Activated CD4-positive, alpha-beta T cell treated with anti-CD3 and anti-CD28 coated beads for 4 hours (primary cell): ENCODE data around the gene CEACAM6.
"Not testable (repeated sequence)": the region's sequence is repeated elsewhere in the genome, so short reads cannot be mapped to it uniquely, and the experiment has no call there.

Experiments
- DNase-seq, 2 donors: peaks; one replicate each; pipeline ENCODE4 v3.0.0-alpha.2; 2020

The CEACAM6 gene

GRCh38 chr19:41755328-41755913 is at the start of gene CEACAM6:
TSS of gene CEACAM6 (plus strand) at chr19:41755530. CDS start at chr19:41755639, 109 bp downstream.
- DNase-seq, result no peak

DNA sequence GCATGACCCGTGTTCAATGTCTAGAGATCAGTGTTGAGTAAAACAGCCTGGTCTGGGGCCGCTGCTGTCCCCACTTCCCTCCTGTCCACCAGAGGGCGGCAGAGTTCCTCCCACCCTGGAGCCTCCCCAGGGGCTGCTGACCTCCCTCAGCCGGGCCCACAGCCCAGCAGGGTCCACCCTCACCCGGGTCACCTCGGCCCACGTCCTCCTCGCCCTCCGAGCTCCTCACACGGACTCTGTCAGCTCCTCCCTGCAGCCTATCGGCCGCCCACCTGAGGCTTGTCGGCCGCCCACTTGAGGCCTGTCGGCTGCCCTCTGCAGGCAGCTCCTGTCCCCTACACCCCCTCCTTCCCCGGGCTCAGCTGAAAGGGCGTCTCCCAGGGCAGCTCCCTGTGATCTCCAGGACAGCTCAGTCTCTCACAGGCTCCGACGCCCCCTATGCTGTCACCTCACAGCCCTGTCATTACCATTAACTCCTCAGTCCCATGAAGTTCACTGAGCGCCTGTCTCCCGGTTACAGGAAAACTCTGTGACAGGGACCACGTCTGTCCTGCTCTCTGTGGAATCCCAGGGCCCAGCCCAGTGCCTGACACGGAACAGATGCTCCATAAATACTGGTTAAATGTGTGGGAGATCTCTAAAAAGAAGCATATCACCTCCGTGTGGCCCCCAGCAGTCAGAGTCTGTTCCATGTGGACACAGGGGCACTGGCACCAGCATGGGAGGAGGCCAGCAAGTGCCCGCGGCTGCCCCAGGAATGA is 48.4 kb upstream of the CEACAM6 start:
- peak; percentile 63 to 69 for DNase-seq

- DNase-seq, result no peak
Observed at GRCh38 chr19:41707502-41707812, 47.9 kb upstream of the CEACAM6 start.

GRCh38 chr19:41707871-41708371 is 47.4 kb upstream of the CEACAM6 start:
- DNase-seq, result no peak

- no peak for DNase-seq
Observed at GRCh38 chr19:41708481-41708880, 46.8 kb upstream of the CEACAM6 start, which contains the start of gene CEACAM5. TSS of gene CEACAM5 (plus strand) at chr19:41708626. CDS start at chr19:41708732, 106 bp downstream.

DNA sequence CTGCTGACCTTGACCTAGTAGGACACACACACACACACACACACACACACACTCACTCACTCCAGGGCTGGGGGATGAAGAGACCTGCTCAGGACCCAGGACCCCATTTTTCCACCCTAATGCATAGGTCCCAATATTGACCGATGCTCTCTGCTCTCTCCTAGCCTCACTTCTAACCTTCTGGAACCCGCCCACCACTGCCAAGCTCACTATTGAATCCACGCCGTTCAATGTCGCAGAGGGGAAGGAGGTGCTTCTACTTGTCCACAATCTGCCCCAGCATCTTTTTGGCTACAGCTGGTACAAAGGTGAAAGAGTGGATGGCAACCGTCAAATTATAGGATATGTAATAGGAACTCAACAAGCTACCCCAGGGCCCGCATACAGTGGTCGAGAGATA is 45.8 kb upstream of the CEACAM6 start:
- not testable (repeated sequence) for DNase-seq

DNA sequence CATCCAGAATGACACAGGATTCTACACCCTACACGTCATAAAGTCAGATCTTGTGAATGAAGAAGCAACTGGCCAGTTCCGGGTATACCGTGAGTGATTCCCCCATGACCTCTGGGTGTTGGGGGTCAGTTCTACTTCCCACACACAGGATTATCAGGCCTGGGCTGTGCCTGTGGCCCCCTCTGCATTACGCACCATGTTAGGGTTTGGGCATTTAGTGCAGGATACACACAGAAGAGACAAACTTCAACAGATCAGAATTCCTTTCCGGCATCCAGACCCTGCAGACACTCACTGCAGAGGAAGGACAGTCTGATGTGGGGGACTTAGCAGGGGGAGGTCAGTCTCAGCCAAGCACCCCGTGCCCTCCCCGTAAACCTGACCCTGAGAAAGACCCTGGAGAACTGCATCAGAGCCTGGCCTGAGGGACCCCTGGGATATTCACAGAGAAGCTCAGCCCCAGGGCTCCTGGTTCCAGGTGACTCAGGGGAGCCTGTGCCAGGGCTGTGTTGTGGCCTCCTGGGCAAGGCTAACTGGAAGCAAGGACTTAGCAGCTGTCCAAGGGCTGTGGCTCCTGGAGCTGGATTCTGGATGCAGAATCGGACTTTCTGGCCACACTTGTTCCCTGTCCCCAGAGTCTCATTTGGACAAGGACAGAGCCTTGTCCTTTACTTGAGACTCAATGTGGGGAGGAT is 45.2 kb upstream of the CEACAM6 start:
- no peak for DNase-seq

- DNase-seq, result no peak
Observed at GRCh38 chr19:41711376-41712261, 43.7 kb upstream of the CEACAM6 start.

GRCh38 chr19:41714598-41714997 is 40.7 kb upstream of the CEACAM6 start:
- no peak for DNase-seq

- no peak for DNase-seq
Observed at GRCh38 chr19:41718761-41719160, 36.6 kb upstream of the CEACAM6 start.

DNA sequence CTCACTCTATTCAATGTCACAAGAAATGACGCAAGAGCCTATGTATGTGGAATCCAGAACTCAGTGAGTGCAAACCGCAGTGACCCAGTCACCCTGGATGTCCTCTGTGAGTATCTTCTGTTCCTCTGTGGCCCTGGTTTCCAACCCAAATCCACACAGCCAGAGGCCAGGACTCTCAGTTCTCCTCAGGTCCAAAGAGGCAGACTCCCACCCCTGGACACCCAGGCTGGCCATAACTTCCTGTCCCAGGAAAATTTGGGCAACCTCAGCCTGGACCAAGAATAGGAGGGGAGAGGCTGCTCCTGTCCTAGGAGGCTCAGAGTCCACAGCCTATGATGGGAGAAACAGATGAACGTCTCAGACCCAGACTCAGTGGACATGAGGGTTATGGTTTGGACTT is 35.2 kb upstream of the CEACAM6 start:
- DNase-seq, result no peak

DNA sequence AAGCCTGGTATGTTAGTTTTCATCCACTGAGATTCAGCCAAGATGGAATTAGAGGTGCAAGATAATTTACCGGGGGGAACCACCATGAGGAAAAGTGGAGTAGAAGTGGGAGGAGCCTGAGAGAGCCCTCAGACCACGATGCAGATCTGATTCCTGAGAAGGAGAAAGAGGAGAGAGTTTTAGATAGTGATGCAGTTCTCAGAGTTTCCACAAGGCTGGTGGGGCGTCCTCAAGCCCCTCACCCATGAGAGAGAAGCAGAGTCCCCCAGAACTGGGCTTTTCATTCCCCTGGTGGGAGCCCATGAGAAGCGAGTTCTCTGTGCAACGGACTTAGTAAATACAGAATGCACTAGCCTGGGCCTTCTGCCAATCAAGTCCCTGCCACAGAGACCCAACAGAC is 28.8 kb upstream of the CEACAM6 start:
- no peak for DNase-seq

GRCh38 chr19:41734156-41734555 is 21.2 kb upstream of the CEACAM6 start:
- DNase-seq, result no peak

DNA sequence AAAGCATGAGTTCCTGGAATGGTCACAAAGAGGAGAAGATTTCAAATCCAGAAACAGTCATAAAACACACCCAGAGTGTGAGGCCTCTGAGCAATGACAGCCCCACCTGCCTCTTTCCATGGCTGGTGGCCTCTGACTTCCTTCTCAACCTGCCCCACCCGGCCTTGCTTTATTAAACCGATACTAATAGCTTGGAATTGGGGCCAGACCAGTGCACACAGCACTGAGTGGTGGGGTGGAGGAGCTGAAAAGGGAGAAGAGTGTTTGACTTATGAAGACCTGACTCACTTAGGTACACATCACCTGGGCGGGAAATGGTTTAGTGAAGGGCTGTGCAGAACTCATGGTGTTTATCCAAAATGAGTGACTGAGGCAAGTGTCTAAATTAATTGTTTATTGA is 20.7 kb upstream of the CEACAM6 start:
- no peak for DNase-seq

DNA sequence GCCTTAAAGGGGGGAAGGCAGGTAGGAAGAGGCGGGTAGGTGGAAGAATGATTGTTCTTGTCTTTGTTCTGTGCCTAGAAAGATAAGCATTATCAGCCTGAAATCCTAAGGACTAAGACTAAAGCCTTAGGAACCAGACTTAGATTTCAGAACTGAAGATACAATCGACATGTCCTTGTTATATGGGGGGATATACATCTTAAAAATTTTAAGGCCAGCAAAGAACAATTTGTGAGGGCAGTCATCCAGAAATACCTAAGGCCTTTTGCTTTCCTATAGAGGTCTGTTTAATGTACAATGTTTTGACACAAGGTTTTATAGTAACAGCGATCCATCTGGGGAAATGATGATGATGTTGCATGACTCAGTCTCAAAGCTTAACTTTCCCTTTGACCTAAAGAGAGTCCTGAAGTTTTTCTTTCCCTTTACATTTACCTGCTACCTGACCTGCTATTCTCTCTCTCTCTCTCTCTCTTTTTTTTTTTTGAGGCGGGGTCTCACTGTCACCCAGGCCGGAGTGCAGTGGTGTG is 20.2 kb upstream of the CEACAM6 start:
- DNase-seq, result no peak

DNA sequence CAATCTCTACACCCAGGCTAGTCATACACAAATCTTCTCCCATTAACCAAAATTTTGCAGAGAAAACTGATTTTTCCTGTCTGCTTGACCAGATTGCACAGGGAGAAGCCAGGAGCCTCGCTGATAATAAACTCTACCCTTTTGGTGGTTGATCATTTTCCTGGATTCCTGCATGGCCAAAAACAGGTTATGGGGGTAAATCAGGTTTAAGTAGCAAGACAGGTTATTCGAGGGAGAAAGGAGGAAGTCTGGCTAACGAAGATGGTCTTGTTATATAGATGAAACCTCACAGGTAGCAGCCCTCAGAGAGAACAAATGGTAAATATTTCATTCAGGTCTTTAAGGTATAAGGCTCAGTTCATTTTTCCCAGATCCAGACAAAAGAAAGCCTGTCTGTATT is 16.0 kb upstream of the CEACAM6 start:
- no peak for DNase-seq

DNA sequence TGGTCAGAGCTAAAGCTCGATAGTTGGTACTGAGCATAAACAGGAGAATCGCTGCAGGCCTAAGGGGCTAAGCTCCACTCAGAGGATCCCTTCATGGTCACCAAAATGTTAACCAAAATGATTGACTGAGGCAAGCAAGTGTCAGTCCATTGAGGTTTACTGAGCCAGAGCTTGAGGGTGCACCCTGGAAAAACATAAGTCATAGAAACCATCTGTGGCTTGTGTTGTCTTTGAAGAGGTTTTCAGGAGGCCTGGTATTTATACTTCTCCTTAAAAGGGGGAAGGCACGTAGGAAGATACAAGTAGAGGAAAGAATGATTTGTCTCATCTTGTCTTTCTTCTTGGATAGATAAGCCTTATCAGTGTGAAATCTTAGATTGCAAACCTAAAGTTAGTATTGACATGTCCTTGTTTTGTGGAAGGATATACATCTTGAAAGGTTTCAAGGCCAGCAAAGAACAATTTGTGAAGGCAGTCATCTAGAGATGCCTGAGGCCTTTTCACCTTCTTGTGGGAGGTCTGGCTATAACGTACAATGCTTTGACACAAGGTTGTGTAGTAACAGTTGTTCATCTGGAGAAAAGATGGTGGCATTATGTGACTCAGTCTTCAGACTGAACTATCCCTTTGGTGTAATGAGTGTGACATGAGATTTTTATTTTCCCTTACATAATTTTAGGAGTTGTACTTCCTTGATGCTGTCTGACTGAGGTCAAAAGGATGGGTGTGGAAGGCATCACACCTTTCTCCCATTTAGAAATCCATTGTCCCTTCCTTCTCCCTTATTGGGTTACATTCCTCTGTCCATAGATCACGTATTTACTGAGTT is 14.7 kb upstream of the CEACAM6 start:
- DNase-seq, result no peak

GRCh38 chr19:41741244-41741554 is 14.1 kb upstream of the CEACAM6 start:
- DNase-seq, result no peak

- DNase-seq, result no peak
Observed at GRCh38 chr19:41744850-41745249, 10.5 kb upstream of the CEACAM6 start.

DNA sequence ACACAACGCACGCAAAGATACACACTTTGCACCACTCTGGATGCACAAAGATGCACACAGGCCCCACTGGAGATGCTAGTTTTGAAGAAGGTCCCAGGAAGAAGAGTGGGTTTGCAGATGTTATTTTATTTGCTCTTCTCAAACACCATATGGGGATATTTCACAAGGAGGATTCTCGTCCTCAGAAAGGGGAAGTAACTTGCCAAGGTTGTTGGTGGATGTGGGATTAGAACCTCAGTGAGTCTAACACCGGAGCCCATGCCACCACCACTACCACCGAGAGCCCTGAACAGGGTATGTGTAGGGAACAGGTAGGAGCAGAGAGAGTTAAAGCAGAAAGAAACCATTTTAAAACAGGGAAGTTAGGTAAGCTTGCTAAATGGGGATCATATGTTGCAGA is 9.6 kb upstream of the CEACAM6 start:
- DNase-seq, result no peak

GRCh38 chr19:41746593-41747227 is 8.6 kb upstream of the CEACAM6 start:
- peak; percentile 43 to 55 for DNase-seq
